ENCODE measurements around the gene ZNF691. TPM values are rescaled to one million over a fixed set of nuclear protein-coding genes. Genes with fewer than 3 reads are reported as not detected.
"Not testable (repeated sequence)": the region's sequence is repeated elsewhere in the genome, so short reads cannot be mapped to it uniquely, and the experiment has no call there.

ZNF691 gene
- total RNA-seq, 4 donors from 2014 or later: 2.0 to 9.2 (median 5.5) TPM

- Histone ChIP-seq H3K27ac (no peak overlapping the region), H3K4me3 (no peak overlapping the region), H3K4me1 (no peaks in the 10 kb centered on the region), H3K9me3 (peaks cover 0 to 15% (median 0%) of the 10 kb centered on the region in 3 donors), H3K36me3 (no peaks in the 10 kb centered on the region), H3K27me3 (peaks cover 0 to 35% (median 0%) of the 10 kb centered on the region in 4 donors)
- no peak for DNase-seq
- peak in 2 of 6 experiments; percentile 5 to 32 for TF ChIP-seq CTCF (IDR thresholded peaks at IDR 0.05)
- no peak for TF ChIP-seq POLR2A (IDR thresholded peaks at IDR 0.05)
- intact Hi-C loops (cut with DNase I): no loop called here
- 63 to 76% methylated on average over 4 of the region's 4 CpGs for WGBS, 2 donors
Measured at GRCh38 chr1:42860339-42861013, 14.1 kb downstream of the ZNF691 start.

- intact Hi-C loops (cut with DNase I): no loop called here
Measured at GRCh38 chr1:42861014-42861399, 14.6 kb downstream of the ZNF691 start.

GRCh38 chr1:42866549-42866948 lies 20.1 kb downstream of the ZNF691 start:
- H3K4me1 ChIP-seq: no peaks in the 10 kb centered on the region
- 71 to 82% methylated on average over 5 of the region's 5 CpGs for WGBS, 2 donors
- H3K27me3 ChIP-seq: peaks cover 0 to 16% (median 0%) of the 10 kb centered on the region in 4 donors
- no peaks in the 10 kb centered on the region for H3K36me3 ChIP-seq
- H3K27ac ChIP-seq: no peak overlapping the region
- no peak overlapping the region for H3K4me3 ChIP-seq
- H3K9me3 ChIP-seq: no peaks in the 10 kb centered on the region
- intact Hi-C loops (cut with DNase I): no loop called here
- no peak for TF ChIP-seq POLR2A (IDR thresholded peaks at IDR 0.05)
- TF ChIP-seq CTCF (IDR thresholded peaks at IDR 0.05): no peak
- no peak for DNase-seq

More at GRCh38 chr1:42861014-42861399, 14.6 kb downstream of the ZNF691 start:
- Histone ChIP-seq H3K4me3 (no peak overlapping the region), H3K9me3 (peaks cover 0 to 15% (median 0%) of the 10 kb centered on the region in 3 donors), H3K36me3 (no peaks in the 10 kb centered on the region), H3K27me3 (peaks cover 0 to 35% (median 0%) of the 10 kb centered on the region in 4 donors), H3K4me1 (no peaks in the 10 kb centered on the region), H3K27ac (no peak overlapping the region)
- TF ChIP-seq POLR2A (IDR thresholded peaks at IDR 0.05) (no peak), CTCF (IDR thresholded peaks at IDR 0.05) (no peak)
- no peak for DNase-seq

- DNase-seq; H3K4me1 ChIP-seq; H3K9me3 ChIP-seq; H3K4me3 ChIP-seq; H3K27ac ChIP-seq; H3K36me3 ChIP-seq; intact Hi-C loops (cut with DNase I); H3K27me3 ChIP-seq: not testable (repeated sequence)
- WGBS, 2 donors: 75 to 92% methylated on average over 3 to 4 of the region's 4 CpGs
Measured at GRCh38 chr1:42868466-42868865, 22.1 kb downstream of the ZNF691 start.

- WGBS, 2 donors: 56 to 60% methylated on average over 2 of the region's 2 CpGs
- H3K27ac ChIP-seq; H3K9me3 ChIP-seq; intact Hi-C loops (cut with DNase I); DNase-seq; H3K4me1 ChIP-seq; H3K4me3 ChIP-seq; H3K27me3 ChIP-seq; H3K36me3 ChIP-seq: not testable (repeated sequence)
Measured at GRCh38 chr1:42869254-42869653, 22.8 kb downstream of the ZNF691 start.

- H3K27me3 ChIP-seq; H3K36me3 ChIP-seq; DNase-seq; intact Hi-C loops (cut with DNase I); H3K4me3 ChIP-seq; H3K4me1 ChIP-seq; H3K9me3 ChIP-seq; H3K27ac ChIP-seq: not testable (repeated sequence)
- 40 to 50% methylated on average over 2 of the region's 2 CpGs for WGBS, 2 donors
Measured at GRCh38 chr1:42869751-42870150, 23.3 kb downstream of the ZNF691 start.

GRCh38 chr1:42873108-42873507 lies 26.7 kb downstream of the ZNF691 start:
- H3K4me3 ChIP-seq; H3K27me3 ChIP-seq; H3K27ac ChIP-seq; intact Hi-C loops (cut with DNase I); DNase-seq; H3K4me1 ChIP-seq; H3K9me3 ChIP-seq; H3K36me3 ChIP-seq: not testable (repeated sequence)

Measured in esophagus squamous epithelium (tissue), 5 donors.